ENCODE data around the gene RUNX3. TPM values are rescaled to one million over a fixed set of nuclear protein-coding genes. Genes with fewer than 3 reads are reported as not detected.

RUNX3 gene
- total and polyA plus RNA-seq, 4 donors: 1.7 to 9.0 (median 4.5) TPM

DNA sequence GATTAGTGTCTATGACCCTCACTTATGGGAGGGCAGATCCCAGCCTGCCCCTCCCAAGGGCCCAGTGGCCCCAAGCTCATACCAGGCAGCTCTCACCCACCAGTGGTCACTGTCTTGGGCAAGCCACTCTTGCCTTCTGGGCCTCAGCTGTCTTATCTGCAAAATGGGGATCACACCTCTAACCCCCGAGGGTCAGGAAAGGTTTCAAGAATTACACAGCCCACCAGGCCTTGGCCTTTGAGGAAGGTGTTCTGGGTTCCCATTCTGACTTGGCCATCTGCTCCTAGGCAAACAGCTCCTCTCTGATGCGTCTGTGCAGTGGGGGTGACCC lies 16.8 kb downstream of the RUNX3 start:
- no peak for ATAC-seq (ENCODE audit: insufficient read depth, low FRiP score)
- TF ChIP-seq CTCF (IDR thresholded peaks at IDR 0.05; ENCODE audit: control extremely low read depth, extremely low read depth): no peak
- Histone ChIP-seq H3K27ac (ENCODE audit: low read depth in 1 of 2, low read length in 1 of 2) (no peak overlapping the region), H3K4me1 (ENCODE audit: control insufficient read depth in 5 of 5, insufficient read depth in 5 of 5, low read length in 5 of 5) (peaks cover 0 to 24% (median 6%) of the 10 kb centered on the region in 5 donors), H3K27me3 (ENCODE audit: control insufficient read depth in 3 of 3, insufficient read depth in 3 of 3, low read length in 2 of 3) (no peaks in the 10 kb centered on the region), H3K36me3 (ENCODE audit: control insufficient read depth in 4 of 4, insufficient read depth in 4 of 4, low read length in 4 of 4) (no peaks in the 10 kb centered on the region), H3K9ac (ENCODE audit: insufficient read depth in 1 of 2, low read length in 2 of 2) (no peak overlapping the region), H3K9me3 (ENCODE audit: control insufficient read depth in 4 of 4, insufficient read depth in 3 of 4, low read length in 3 of 4) (no peaks in the 10 kb centered on the region), H3K4me3 (no peak overlapping the region)
- no peak for DNase-seq
- 63 to 91% methylated on average over 2 of the region's 2 CpGs for whole genome bisulfite sequencing, 2 donors

GRCh38 chr1:24912376-24913273 lies 17.5 kb downstream of the RUNX3 start:
- WGBS, 2 donors: 82 to 85% methylated on average over 13 of the region's 13 CpGs

GRCh38 chr1:24911651-24912155 lies 18.4 kb downstream of the RUNX3 start:
- Histone ChIP-seq H3K27me3 (ENCODE audit: control insufficient read depth in 3 of 3, insufficient read depth in 3 of 3, low read length in 2 of 3) (no peaks in the 10 kb centered on the region), H3K9me3 (ENCODE audit: control insufficient read depth in 4 of 4, insufficient read depth in 3 of 4, low read length in 3 of 4) (peaks cover 0 to 3% (median 0%) of the 10 kb centered on the region in 4 donors), H3K27ac (ENCODE audit: low read depth in 1 of 2, low read length in 1 of 2) (no peak overlapping the region), H3K4me3 (no peak overlapping the region), H3K36me3 (ENCODE audit: control insufficient read depth in 4 of 4, insufficient read depth in 4 of 4, low read length in 4 of 4) (no peaks in the 10 kb centered on the region), H3K9ac (ENCODE audit: insufficient read depth in 1 of 2, low read length in 2 of 2) (no peak overlapping the region), H3K4me1 (ENCODE audit: control insufficient read depth in 5 of 5, insufficient read depth in 5 of 5, low read length in 5 of 5) (peaks cover 0 to 24% (median 6%) of the 10 kb centered on the region in 5 donors)
- ATAC-seq (ENCODE audit: insufficient read depth, low FRiP score) (no peak), DNase-seq (no peak)
- 82 to 92% methylated on average over 20 of the region's 20 CpGs for WGBS, 2 donors
- no peak for TF ChIP-seq CTCF (IDR thresholded peaks at IDR 0.05; ENCODE audit: control extremely low read depth, extremely low read depth)

More at GRCh38 chr1:24912376-24913273, 17.5 kb downstream of the RUNX3 start:
- TF ChIP-seq CTCF (IDR thresholded peaks at IDR 0.05; ENCODE audit: control extremely low read depth, extremely low read depth): no peak
- no peak overlapping the region for H3K27ac ChIP-seq (ENCODE audit: low read depth in 1 of 2, low read length in 1 of 2)
- peaks cover 0 to 3% (median 0%) of the 10 kb centered on the region in 4 donors for H3K9me3 ChIP-seq (ENCODE audit: control insufficient read depth in 4 of 4, insufficient read depth in 3 of 4, low read length in 3 of 4)
- no peaks in the 10 kb centered on the region for H3K36me3 ChIP-seq (ENCODE audit: control insufficient read depth in 4 of 4, insufficient read depth in 4 of 4, low read length in 4 of 4)
- no peaks in the 10 kb centered on the region for H3K27me3 ChIP-seq (ENCODE audit: control insufficient read depth in 3 of 3, insufficient read depth in 3 of 3, low read length in 2 of 3)
- no peak overlapping the region for H3K4me3 ChIP-seq
- no peak for DNase-seq
- no peak overlapping the region for H3K9ac ChIP-seq (ENCODE audit: insufficient read depth in 1 of 2, low read length in 2 of 2)
- H3K4me1 ChIP-seq (ENCODE audit: control insufficient read depth in 5 of 5, insufficient read depth in 5 of 5, low read length in 5 of 5): peaks cover 0 to 24% (median 6%) of the 10 kb centered on the region in 5 donors
- ATAC-seq (ENCODE audit: insufficient read depth, low FRiP score): no peak
